ENCODE data around the gene PSPC1. TPM values are rescaled to one million over a fixed set of nuclear protein-coding genes. Genes with fewer than 3 reads are reported as not detected.

The PSPC1 gene
- total RNA-seq, 1 donor from 2014 or later = 84.2 TPM

GRCh38 chr13:19670147-19670546 lies 112.6 kb downstream of the PSPC1 start:
- TF ChIP-seq, protein P1, sequence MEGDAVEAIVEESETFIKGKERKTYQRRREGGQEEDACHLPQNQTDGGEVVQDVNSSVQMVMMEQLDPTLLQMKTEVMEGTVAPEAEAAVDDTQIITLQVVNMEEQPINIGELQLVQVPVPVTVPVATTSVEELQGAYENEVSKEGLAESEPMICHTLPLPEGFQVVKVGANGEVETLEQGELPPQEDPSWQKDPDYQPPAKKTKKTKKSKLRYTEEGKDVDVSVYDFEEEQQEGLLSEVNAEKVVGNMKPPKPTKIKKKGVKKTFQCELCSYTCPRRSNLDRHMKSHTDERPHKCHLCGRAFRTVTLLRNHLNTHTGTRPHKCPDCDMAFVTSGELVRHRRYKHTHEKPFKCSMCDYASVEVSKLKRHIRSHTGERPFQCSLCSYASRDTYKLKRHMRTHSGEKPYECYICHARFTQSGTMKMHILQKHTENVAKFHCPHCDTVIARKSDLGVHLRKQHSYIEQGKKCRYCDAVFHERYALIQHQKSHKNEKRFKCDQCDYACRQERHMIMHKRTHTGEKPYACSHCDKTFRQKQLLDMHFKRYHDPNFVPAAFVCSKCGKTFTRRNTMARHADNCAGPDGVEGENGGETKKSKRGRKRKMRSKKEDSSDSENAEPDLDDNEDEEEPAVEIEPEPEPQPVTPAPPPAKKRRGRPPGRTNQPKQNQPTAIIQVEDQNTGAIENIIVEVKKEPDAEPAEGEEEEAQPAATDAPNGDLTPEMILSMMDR (IDR thresholded peaks at IDR 0.05; ENCODE audit: partially characterized antibody, unreplicated experiment) = no peak
- peaks cover 5% of the 10 kb centered on the region for H3K4me1 Mint-ChIP-seq (ENCODE audit: low read depth, unreplicated experiment)
- H3K27me3 Mint-ChIP-seq (ENCODE audit: unreplicated experiment) = peaks cover 1% of the 10 kb centered on the region
- H3K27ac Mint-ChIP-seq (ENCODE audit: unreplicated experiment) = peak overlapping the region; percentile 59
- no peaks in the 10 kb centered on the region for H3K36me3 Mint-ChIP-seq (ENCODE audit: unreplicated experiment)
- H3K9me3 Mint-ChIP-seq (ENCODE audit: unreplicated experiment) = peaks cover 10% of the 10 kb centered on the region
- DNase-seq = no peak
- H3K4me3 Mint-ChIP-seq (ENCODE audit: unreplicated experiment) = no peak overlapping the region

GRCh38 chr13:19668778-19669177 lies 114.0 kb downstream of the PSPC1 start:
- Mint-ChIP-seq H3K4me1 (ENCODE audit: low read depth, unreplicated experiment) (peaks cover 13% of the 10 kb centered on the region), H3K27ac (ENCODE audit: unreplicated experiment) (no peak overlapping the region), H3K36me3 (ENCODE audit: unreplicated experiment) (no peaks in the 10 kb centered on the region), H3K4me3 (ENCODE audit: unreplicated experiment) (no peak overlapping the region), H3K9me3 (ENCODE audit: unreplicated experiment) (peaks cover 14% of the 10 kb centered on the region), H3K27me3 (ENCODE audit: unreplicated experiment) (peaks cover 1% of the 10 kb centered on the region)
- DNase-seq = no peak
- TF ChIP-seq, protein P1 (IDR thresholded peaks at IDR 0.05; ENCODE audit: partially characterized antibody, unreplicated experiment) = no peak

DNA sequence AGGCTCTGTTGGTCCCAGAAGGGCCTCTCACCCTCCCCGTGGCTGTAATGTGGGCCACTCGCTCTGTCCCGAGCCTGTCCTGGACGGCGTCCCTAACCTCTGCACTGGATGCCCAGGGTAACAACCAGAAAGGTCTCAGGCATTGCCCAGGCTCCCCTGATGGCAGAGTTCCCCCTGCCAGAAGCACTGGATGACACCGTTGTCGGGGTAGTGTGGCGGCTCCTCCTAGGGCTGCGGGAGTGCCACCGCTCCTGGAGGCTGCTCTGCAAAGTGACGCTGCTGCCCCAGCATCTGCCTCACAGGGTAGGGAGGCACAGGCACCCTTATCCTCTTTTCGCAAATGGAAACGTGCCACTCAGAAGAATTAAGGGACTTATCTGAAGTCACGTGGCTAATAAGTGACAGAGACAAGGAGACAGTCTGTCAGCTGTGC lies 117.3 kb downstream of the PSPC1 start:
- peak overlapping the region; percentile 38 for H3K27ac Mint-ChIP-seq (ENCODE audit: unreplicated experiment)
- H3K4me3 Mint-ChIP-seq (ENCODE audit: unreplicated experiment) = no peak overlapping the region
- H3K27me3 Mint-ChIP-seq (ENCODE audit: unreplicated experiment) = peaks cover 1% of the 10 kb centered on the region
- no peak for DNase-seq
- peaks cover 16% of the 10 kb centered on the region for H3K9me3 Mint-ChIP-seq (ENCODE audit: unreplicated experiment)
- H3K36me3 Mint-ChIP-seq (ENCODE audit: unreplicated experiment) = no peaks in the 10 kb centered on the region
- TF ChIP-seq, protein P1 (IDR thresholded peaks at IDR 0.05; ENCODE audit: partially characterized antibody, unreplicated experiment) = no peak
- H3K4me1 Mint-ChIP-seq (ENCODE audit: low read depth, unreplicated experiment) = peaks cover 16% of the 10 kb centered on the region

- Mint-ChIP-seq H3K36me3 (ENCODE audit: unreplicated experiment) (no peaks in the 10 kb centered on the region), H3K4me1 (ENCODE audit: low read depth, unreplicated experiment) (peaks cover 12% of the 10 kb centered on the region), H3K4me3 (ENCODE audit: unreplicated experiment) (no peak overlapping the region), H3K27me3 (ENCODE audit: unreplicated experiment) (peaks cover 1% of the 10 kb centered on the region), H3K27ac (ENCODE audit: unreplicated experiment) (peak overlapping the region; percentile 30), H3K9me3 (ENCODE audit: unreplicated experiment) (peaks cover 13% of the 10 kb centered on the region)
- TF ChIP-seq, protein P1 (IDR thresholded peaks at IDR 0.05; ENCODE audit: partially characterized antibody, unreplicated experiment) = no peak
- no peak for DNase-seq
Measured at GRCh38 chr13:19664481-19665230, 118.1 kb downstream of the PSPC1 start.

GRCh38 chr13:19663416-19663979 lies 119.2 kb downstream of the PSPC1 start:
- Mint-ChIP-seq H3K27ac (ENCODE audit: unreplicated experiment) (peak overlapping the region; percentile 62), H3K36me3 (ENCODE audit: unreplicated experiment) (no peaks in the 10 kb centered on the region), H3K27me3 (ENCODE audit: unreplicated experiment) (peaks cover 1% of the 10 kb centered on the region), H3K4me1 (ENCODE audit: low read depth, unreplicated experiment) (peaks cover 12% of the 10 kb centered on the region), H3K9me3 (ENCODE audit: unreplicated experiment) (peaks cover 11% of the 10 kb centered on the region), H3K4me3 (ENCODE audit: unreplicated experiment) (no peak overlapping the region)
- DNase-seq = no peak
- TF ChIP-seq, protein P1 (IDR thresholded peaks at IDR 0.05; ENCODE audit: partially characterized antibody, unreplicated experiment) = no peak
